Stimulated activated CD8-positive, alpha-beta memory T cell treated with anti-CD3 and anti-CD28 coated beads, Interleukin-4, amount 100 ng/mL, for 48 hours (primary cell): ENCODE data around the gene CDK16.

Source experiments
- DNase-seq: peaks from one replicate; pipeline ENCODE4 v3.0.0-alpha.2; 2020

CDK16 gene

DNA sequence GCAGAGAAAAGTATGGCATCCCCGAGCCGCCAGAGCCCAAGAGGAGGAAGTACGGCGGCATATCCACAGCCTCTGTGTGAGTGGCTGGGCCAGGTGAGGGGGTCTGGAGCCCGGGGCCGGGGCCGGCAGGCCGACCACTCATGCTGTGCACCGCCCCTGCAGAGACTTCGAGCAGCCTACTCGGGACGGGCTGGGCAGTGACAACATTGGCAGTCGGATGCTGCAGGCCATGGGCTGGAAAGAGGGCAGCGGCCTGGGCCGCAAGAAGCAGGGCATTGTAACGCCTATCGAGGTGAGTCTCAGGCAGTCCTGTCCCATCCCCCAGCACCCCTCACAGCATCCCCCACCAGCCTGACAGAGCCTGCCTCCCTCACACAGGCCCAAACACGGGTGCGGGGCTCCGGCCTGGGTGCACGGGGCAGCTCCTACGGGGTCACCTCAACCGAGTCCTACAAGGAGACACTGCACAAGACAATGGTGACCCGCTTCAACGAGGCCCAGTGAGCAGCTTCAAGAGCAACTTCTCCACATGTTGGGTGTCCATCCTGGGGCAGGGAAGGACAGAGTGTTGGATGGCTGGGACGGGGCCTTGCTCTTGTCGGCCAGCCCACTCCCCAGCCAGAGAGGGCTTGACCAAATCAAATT is 32.3 kb upstream of the CDK16 start:
- DNase-seq = no peak

DNA sequence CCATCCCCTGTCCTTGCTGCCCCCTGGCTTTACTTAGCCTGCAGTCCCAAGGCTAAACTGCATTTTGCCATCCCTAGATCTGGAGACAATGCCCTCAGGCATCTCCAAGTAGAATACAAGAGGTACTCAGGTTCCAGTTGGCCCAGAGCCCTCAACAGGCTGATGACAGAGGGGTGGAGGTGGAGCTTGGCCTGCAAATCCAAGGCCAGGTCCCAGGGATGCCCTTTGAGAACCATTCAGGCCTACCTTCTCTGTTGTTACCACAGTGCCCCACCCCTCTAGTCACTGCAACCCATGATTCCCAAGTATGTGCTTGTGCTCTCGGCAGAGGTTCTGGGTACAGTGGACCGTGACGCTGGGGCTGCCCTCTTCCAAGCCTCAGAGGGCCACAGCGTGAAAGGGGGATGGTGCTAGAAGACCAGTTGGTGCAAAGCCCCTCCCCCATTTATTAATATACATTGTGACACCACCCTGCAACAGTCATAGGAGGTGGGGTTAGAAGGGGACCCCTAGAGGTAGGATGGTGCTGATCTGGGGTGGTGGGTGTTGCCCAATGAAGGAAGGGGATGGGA is 31.3 kb upstream of the CDK16 start:
- DNase-seq = no peak

DNA sequence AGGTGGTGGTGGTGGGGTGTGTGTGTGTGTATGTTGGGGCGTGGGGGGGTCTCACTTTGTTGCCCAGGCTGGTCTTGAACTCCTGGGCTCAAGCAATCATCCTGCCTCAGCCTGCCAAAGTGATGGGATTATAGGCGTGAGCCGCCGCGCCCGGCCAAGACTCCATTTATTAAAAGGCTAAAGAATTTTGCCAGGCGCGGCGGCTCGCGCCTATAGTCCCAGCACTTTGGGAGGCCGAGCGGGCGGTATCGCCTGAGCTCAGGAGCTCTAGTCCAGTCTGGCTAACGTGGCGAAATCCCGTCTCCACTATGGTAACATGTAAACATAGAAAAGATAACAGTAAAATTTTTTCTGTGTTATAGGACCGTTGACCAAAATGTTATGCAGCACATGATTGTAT is 28.6 kb upstream of the CDK16 start:
- no peak for DNase-seq

DNA sequence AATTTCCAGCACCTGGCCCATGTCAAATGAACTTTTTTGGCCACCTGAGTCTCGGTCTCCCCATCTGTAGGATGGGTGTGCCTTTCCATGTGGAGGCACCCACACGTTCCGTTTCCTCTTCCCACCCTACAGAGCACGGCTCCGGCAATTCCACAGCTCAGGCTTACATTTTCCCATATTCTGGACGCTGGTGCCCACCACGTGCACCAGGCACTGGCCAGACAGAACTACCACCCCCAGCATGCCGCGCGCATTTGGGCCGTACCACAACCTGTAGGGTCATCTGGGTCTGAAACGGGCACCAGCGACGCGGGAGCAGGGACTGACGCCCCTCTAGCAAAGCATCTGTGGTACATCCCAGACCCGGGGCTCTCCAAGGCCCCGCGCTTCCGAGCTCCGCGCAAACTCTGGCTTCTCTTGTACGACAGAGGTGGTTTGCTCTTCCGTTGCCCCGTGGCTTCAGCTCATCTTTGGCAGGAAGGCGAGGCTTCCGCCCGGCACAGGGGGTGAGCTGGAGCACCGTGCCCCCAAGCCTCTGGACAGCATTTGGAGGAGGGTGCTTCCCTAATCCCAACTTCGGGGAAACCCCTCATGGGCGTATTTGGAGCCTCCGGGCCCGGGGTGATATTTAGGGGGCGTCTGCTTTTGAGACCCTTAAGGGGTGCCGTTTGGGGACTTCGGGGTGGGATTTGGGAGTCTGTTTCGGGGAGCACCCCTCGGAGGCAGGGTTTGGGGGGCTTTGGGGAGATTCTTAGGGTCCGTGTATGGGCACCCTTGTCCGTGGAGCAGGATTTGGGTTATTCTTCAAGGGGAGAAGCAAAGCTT is 27.8 kb upstream of the CDK16 start:
- peak; percentile 85 for DNase-seq

DNA sequence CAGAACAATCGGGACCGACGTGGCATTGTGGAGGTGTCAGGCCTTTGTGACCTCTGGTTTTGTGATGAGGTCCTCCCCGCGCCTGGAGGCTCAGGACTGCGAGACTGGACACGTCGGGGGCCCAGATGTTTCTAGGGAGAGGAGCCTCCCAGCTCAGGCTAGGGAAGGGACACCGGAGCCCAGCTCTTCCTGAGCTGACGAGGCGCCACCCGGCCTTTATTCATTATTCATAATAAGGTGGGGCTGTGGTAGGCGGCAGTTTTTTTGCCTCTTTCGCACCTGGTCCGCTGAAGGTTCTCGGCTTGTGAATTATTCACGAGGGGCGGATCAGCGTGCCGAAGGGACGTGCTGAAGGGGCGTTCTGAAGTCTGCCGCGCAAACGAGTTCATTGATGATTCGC is 27.1 kb upstream of the CDK16 start:
- peak; percentile 56 for DNase-seq

DNA sequence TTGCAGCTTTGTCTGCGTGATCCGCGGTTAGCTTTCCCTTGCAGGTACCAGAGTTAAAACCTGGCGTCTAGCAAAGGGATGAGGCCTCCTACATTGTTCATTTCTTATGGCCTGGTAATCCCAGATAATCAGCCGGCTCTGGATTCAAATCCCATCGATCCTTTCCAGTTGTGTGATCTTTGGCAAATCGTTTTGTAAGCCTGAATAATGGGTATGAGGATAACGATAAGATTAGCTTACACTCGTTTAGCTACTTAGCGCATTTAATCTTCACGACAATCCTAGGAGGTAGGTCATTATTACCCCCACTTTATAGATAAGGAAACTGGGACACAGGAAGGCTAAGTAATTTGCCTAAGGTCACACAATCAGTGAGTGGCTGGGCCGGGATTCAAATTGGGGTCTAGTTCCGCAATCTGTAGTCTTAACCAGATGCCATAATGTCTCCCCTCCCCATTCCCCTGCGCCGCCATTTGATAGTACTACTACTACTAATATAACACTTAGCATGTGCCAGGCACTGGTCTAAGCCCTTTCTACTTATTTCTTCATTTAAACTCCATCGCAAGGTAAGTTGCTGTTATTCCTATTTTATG is 26.6 kb upstream of the CDK16 start:
- no peak for DNase-seq

DNA sequence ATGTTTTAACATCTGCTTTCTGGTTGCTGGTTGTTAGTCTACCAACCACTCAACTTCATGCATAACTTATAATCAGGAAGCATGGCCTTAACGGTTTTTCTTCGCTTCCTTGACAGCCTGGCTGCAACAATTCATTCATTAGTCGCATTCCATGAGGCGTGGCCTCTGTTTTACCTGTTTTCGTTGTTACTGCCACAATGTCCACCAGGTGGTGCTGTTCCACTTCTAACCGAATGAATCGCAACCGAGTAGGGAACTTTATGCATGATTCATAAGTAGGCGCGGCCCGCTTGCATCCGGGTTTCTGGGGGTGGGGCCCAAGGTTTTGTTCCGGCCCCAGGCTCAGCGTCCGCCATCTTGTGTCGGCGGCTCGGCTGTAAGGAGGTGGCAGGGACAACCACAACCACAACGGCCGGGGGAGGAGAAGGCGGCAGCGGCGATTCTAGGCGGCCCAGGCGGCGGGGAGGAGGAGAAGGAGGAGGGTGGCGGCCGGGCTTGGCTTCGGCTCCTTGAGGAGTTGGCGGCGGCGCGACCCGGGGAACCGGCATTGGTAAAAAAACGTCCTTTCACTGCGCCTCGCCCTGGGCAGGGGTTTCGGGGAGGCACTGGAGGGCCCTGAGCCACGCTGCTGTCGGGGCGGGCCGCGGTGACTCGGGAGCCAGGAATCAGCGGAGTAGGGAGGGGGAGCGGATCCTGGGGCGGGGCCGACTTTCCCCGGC is 24.8 kb upstream of the CDK16 start, which contains the start of gene UBA1:
Gene UBA1, plus strand, starts transcription at position 355 of the 719 bp plus-strand sequence. CDS start 4,974 bp downstream, outside the sequence.
- peak; percentile 91 for DNase-seq

DNA sequence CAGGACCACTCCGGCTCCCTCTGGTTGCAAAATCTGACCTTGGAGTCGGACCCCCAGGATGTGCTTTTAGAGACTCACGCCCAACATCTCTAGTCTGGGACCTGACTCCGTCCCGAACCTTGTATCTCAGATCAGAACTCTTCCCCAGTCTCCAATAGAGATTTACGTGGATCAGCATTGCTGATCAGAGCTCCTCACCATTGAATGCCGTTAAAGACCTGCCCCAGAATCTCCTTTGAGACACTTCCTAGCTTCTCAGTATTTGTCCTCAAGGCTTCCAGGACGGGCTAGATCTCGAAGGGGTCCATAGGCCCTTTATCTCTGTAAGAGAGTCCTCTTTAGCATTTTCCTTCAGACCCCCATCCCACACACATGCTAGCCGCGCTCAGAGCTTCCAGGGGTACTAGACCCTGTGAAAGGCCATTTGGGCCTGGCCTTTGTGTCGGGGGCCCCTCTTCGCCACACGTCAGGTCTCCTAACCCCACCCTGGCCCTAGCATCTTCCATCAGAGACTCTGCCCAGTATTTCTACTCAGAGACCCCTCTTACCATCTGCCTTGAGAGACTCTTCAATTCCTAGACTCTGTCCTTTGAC is 24.2 kb upstream of the CDK16 start:
- DNase-seq = no peak

DNA sequence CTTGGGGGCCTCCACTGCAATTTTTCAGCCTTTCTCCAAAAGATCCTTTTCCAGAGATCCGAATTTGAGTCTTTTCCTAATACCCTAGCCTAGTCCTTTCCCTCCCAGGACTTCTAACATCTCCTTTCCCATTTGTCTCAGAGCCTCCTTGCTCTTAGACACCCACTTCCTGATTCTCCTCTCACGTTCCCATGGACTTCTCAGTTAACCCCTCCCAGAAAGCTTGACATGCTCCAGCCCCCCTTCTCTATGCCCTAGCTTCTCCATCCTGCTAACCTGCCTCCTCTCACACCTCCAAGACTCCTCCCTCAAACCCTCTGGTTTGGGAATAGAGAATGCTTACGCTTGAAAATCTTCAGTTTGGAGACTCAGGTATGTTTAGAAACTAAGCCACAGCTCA is 22.4 kb upstream of the CDK16 start:
- no peak for DNase-seq

DNA sequence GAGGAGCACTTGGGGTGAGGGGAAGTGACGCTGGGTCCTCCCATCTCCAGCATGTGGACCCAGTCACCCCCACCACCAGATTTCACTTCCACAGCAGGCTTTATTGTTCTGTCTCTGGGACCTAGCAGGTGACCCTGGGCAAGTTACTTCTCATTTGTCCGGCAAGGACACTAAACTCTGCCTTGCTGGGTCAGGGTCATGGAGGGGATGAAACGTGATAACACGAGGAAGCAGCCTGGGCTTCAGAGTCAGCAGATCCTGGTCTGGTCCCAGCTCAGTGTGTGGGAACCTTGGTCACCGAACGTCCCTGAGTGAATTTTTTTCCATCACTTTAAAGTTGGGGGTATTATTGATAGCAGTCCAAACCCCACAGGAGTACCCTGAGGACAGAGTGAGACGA is 21.0 kb upstream of the CDK16 start:
- no peak for DNase-seq

DNA sequence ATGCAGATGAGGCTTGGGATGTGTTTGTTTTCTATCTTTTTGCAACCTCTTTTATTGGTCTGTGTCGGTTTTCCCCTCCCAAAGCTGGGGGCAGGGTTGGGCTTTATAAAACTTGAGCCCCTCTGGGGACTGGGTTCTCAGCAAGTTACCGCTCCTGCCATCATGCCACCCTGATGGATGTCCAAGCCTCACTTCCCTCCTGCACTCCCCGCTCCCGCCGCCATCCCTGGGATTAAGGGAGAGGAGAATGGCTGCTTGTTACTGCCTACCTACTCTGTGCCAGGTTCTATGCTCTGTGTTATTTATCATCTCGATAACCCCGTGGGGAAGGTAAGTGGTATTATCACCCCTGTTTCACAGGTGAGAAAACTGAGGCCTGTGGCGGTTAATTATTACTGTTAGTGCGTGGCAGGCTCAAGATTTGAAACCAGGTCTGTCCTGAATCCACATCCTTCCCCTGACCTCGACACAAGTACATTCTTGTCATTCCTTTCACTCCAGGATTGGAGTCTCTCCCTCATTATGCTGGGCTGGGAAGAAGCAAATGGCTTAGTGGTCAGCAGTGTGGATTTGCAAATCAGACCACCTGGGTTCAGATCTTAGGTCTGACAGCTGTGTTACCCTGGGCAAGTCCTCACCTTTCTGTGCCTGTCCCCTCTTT is 20.3 kb upstream of the CDK16 start:
- no peak for DNase-seq

DNA sequence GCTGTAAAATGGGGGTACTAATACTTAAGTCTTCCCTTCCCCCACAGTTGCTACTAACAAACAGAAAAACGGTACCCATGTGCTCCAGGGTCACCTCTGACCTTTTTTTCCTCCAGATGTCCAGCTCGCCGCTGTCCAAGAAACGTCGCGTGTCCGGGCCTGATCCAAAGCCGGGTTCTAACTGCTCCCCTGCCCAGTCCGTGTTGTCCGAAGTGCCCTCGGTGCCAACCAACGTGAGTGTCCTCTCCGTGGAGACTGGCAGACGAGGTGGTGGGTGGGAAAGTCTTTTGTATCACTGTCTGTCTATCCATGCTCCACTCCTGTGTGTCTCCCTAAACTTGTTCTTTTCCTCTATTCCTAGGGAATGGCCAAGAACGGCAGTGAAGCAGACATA is 19.8 kb upstream of the CDK16 start:
- no peak for DNase-seq

DNA sequence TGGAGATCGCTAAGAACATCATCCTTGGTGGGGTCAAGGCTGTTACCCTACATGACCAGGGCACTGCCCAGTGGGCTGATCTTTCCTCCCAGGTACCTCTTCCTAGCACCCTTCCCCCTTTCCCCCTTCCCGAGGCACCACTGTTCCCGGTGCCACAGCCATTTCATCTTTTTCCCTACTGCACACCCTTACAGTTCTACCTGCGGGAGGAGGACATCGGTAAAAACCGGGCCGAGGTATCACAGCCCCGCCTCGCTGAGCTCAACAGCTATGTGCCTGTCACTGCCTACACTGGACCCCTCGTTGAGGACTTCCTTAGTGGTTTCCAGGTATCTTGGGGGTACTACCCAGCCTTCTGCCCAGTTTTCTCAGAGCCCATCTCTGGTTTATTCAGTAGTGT is 19.2 kb upstream of the CDK16 start:
- no peak for DNase-seq

DNA sequence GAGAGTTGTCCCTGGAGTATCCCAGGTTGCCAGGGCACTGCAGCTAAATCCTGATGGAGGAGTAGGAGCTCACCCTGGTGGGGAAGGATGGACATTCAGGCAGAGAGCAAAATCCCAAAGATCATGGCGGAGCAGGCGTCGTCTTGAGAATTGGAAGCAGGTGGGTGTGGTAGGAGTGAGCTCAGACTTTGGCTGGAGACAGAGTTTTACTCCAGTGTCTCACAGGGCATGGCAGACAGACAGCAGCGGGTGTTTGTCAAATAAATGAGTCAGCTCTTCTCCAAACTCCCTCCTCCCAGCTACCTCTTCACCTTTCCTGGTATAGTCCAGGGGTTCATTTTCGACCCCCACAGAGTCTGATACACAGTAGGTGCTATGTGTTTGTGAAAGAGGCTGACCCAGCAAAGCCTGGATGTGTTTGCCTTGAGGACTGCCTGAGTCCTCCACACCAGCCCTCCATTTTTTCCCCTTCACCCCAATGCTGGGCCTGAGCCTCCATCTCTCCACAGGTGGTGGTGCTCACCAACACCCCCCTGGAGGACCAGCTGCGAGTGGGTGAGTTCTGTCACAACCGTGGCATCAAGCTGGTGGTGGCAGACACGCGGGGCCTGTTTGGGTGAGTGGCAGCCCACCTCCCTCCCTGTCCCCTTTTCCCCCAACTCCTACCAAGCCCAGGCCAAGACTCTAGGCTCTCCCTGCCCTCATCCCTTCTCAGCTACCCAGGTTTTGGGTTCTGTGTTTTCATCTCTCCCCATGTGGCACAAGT is 17.9 kb upstream of the CDK16 start:
- DNase-seq = no peak

DNA sequence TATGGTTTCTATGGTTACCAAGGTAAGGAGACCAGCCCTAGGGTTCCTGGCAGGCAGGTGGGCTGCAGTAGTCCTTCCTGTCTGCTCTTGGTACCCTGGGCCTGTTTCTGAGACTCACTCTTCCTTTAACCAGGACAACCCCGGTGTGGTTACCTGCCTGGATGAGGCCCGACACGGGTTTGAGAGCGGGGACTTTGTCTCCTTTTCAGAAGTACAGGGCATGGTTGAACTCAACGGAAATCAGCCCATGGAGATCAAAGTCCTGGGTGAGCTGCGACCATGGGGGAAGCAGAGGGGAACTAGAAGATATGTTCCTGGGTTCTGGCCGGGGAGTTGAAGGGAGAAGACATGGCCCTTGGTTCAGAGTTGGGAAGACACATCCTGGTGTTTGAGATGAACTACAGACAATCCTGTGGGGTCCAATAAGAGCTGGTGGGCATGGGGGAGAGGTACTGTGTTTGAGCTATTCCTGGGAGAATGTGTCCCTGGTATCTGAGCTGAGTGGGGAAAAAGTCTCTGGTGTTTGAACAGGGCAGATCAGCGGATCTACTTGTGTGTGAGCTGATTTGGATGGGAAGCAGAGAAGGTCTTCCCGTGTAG is 17.0 kb upstream of the CDK16 start:
- DNase-seq = no peak

DNA sequence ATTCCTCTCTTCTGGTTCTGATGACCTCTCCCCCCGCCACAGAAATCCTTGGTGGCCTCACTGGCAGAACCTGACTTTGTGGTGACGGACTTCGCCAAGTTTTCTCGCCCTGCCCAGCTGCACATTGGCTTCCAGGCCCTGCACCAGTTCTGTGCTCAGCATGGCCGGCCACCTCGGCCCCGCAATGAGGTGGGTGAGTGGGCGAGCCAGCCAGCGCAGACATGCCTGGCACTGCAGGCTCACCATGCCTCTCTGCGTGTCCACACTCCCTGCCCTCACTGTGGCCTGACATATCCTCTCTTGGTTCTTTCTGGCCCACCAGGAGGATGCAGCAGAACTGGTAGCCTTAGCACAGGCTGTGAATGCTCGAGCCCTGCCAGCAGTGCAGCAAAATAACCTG is 16.2 kb upstream of the CDK16 start:
- DNase-seq = no peak

DNA sequence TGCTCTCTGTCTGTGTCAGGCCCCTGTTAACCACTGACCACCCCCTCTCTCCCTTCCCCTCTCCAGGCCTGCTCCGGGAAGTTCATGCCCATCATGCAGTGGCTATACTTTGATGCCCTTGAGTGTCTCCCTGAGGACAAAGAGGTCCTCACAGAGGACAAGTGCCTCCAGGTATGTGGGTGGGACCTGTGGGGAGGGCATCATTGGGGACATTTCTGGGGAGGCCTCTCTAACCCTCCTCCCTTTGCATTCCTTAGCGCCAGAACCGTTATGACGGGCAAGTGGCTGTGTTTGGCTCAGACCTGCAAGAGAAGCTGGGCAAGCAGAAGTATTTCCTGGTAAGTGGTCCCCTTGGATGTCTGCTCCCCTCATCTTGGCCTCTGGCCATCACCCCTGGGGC is 15.6 kb upstream of the CDK16 start:
- DNase-seq = no peak

DNA sequence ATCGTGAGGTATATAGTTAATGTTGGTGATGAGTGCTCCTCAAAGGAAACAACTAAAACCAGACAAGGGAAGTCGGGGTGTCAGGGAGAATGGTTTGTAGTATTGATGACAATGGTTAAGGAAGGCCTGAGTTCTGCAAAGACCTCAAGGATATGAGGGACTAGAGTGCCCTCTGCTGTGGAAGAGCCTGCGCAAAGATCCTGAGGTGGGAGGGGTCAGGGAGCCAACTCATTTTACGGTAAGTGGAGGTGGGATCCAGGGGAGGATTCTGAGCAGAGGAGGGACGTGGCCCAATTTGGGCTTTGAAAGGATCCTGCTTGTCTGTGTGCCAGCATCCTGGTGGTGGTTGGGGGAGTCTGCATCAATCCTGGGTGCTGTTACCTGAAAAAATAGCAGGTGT is 13.5 kb upstream of the CDK16 start:
- DNase-seq = no peak

DNA sequence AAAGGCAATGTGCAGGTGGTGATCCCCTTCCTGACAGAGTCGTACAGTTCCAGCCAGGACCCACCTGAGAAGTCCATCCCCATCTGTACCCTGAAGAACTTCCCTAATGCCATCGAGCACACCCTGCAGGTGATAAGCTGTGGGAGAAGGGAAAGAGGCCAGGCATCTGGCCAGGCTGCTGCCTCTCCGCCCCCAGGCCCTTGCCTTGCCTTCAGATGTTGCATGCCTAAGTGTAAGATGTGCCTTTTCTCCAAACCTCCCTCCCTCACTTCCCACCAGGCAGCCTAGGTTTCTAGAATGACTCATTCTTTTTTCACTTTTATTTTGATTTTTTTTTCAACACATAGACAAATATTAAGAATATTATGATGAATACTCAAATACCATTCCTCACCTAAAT is 12.2 kb upstream of the CDK16 start:
- no peak for DNase-seq

DNA sequence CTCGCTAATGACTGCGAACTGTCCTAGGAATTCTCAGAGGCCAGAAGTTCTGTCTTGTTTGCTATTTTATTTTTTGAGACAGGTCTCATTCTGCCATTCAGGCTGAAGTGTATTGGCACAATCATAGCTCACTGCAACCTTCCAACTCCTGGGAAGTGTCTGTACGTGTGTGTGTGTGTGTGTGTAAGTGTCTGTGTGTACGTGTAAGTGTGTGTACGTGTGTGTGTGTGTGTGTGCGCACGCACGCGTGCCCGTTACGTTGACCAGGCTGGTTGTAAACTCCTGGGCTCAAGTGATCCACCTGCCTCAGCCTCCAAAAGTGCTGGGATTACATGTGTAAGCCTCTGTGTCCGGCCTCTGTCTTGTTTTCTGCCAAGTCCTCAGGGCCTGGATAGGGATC is 10.4 kb upstream of the CDK16 start:
- DNase-seq = no peak
